ENCODE data around the gene WNT11. TPM values are rescaled to one million over a fixed set of nuclear protein-coding genes. Genes with fewer than 3 reads are reported as not detected.
A peak's percentile ranks its signal among the peaks of the same experiment; 100 is the strongest.

Gene WNT11
- total RNA-seq (2021) (3.2 TPM in 1 of 2 replicates, not detected in the other), Bru-seq, nascent RNA (percentile 15 among the genes with signal in this experiment), BruChase-seq, experiment 1, labeled RNA remaining after a 2-hour chase (percentile 23 among the genes with signal in this experiment), BruChase-seq, experiment 2, labeled RNA remaining after a 6-hour chase (percentile 21 among the genes with signal in this experiment)
- long read RNA-seq, partial matches to known transcripts: 0 of 1 reads
- long read RNA-seq, other reads (novel, unspliced or antisense): 1 of 1 reads

GRCh38 chr11:76206327-76207081, at the start of gene WNT11:
TSS of gene WNT11 (minus strand) at chr11:76206502. CDS start at chr11:76206407, 95 bp downstream.
- DNase-seq: peak; percentile 51 to 75
- H3K36me3 ChIP-seq (ENCODE audit: low read depth): no peaks in the 10 kb centered on the region

GRCh38 chr11:76253416-76253815, 47.1 kb upstream of the WNT11 start:
- POLR2A ChIA-PET (ENCODE audit: unreplicated experiment): no interaction called here
- Histone ChIP-seq H4K20me1 (ENCODE audit: insufficient read depth) (no peaks in the 10 kb centered on the region), H3K9me2 (ENCODE audit: insufficient read depth) (no peaks in the 10 kb centered on the region), H3K27ac (no peak overlapping the region), H3K79me2 (ENCODE audit: low read depth) (no peaks in the 10 kb centered on the region), H3K36me3 (ENCODE audit: low read depth) (no peaks in the 10 kb centered on the region), H2AFZ (no peak overlapping the region), H3K4me2 (no peak overlapping the region), H3K4me1 (replicated peaks; ENCODE audit: insufficient read depth) (no peaks in the 10 kb centered on the region), H3K27me3 (ENCODE audit: insufficient read depth, low read depth) (peaks cover 33% of the 10 kb centered on the region), H3F3A (ENCODE audit: insufficient read depth, low read depth) (no peaks in the 10 kb centered on the region), H3K4me3 (no peak overlapping the region), H3K9me3 (ENCODE audit: insufficient read depth, low read depth) (peaks cover 3% of the 10 kb centered on the region; the same call in 1 of the 2 replicates)
- intact Hi-C loops (cut with micrococcal nuclease; ENCODE audit: unreplicated experiment): no loop called here
- TF ChIP-seq EZH2 (IDR thresholded peaks at IDR 0.05; ENCODE audit: low read depth) (no peak), CTCF (conservative IDR thresholded peaks at IDR 0.05) (no peak)
- no TSS peak for BruUV-seq (replicated peaks)
- CTCF ChIA-PET: no interaction called here
- no peak for DNase-seq

More at GRCh38 chr11:76206327-76207081, at the start of gene WNT11:
- no peak within 1 kb of the TSS for H3K27ac ChIP-seq
- no peaks in the 10 kb centered on the region for H4K20me1 ChIP-seq (ENCODE audit: insufficient read depth)
- CTCF ChIA-PET: interaction anchor here (0.6 to 3.2 kb wide), 5 partner anchors 28 to 306 kb away, joined by 4 to 22 read pairs (median 8); no protein-coding TSS in a partner anchor
- H3K4me1 ChIP-seq (replicated peaks; ENCODE audit: insufficient read depth): peaks cover 24% of the 10 kb centered on the region
- peak within 1 kb of the TSS; percentile 73 for H3K4me3 ChIP-seq
- no peak for TF ChIP-seq EZH2 (IDR thresholded peaks at IDR 0.05; ENCODE audit: low read depth)
- no peak for TF ChIP-seq CTCF (conservative IDR thresholded peaks at IDR 0.05)
- peak within 1 kb of the TSS; percentile 84 for H2AFZ ChIP-seq
- H3K27me3 ChIP-seq (ENCODE audit: insufficient read depth, low read depth): peaks cover 17% of the 10 kb centered on the region
- POLR2A ChIA-PET (ENCODE audit: unreplicated experiment): no interaction called here
- H3K4me2 ChIP-seq: peak within 1 kb of the TSS; percentile 87
- no peaks in the 10 kb centered on the region for H3K9me2 ChIP-seq (ENCODE audit: insufficient read depth)
- no peaks in the 10 kb centered on the region for H3K79me2 ChIP-seq (ENCODE audit: low read depth)
- peaks cover 10% of the 10 kb centered on the region; the same call in 1 of the 2 replicates for H3F3A ChIP-seq (ENCODE audit: insufficient read depth, low read depth)
- BruUV-seq (replicated peaks): no TSS peak
- intact Hi-C loops (cut with micrococcal nuclease; ENCODE audit: unreplicated experiment): loop anchor here (1.0 to 5.0 kb wide), 9 partner anchors 28 to 660 kb away; partner anchors contain the start of gene EMSY
- no peaks in the 10 kb centered on the region for H3K9me3 ChIP-seq (ENCODE audit: insufficient read depth, low read depth)

GRCh38 chr11:76252631-76253070, 46.3 kb upstream of the WNT11 start:
- Histone ChIP-seq H2AFZ (no peak overlapping the region), H3K4me3 (no peak overlapping the region), H3K27ac (no peak overlapping the region), H3K4me1 (replicated peaks; ENCODE audit: insufficient read depth) (no peaks in the 10 kb centered on the region), H3K79me2 (ENCODE audit: low read depth) (no peaks in the 10 kb centered on the region), H3K9me3 (ENCODE audit: insufficient read depth, low read depth) (peaks cover 3% of the 10 kb centered on the region; the same call in 1 of the 2 replicates), H3K4me2 (no peak overlapping the region), H3K27me3 (ENCODE audit: insufficient read depth, low read depth) (peaks cover 33% of the 10 kb centered on the region), H3F3A (ENCODE audit: insufficient read depth, low read depth) (no peaks in the 10 kb centered on the region), H3K36me3 (ENCODE audit: low read depth) (no peaks in the 10 kb centered on the region), H3K9me2 (ENCODE audit: insufficient read depth) (no peaks in the 10 kb centered on the region), H4K20me1 (ENCODE audit: insufficient read depth) (no peaks in the 10 kb centered on the region)
- ChIA-PET CTCF (no interaction called here), POLR2A (ENCODE audit: unreplicated experiment) (no interaction called here)
- DNase-seq: no peak
- no TSS peak for BruUV-seq (replicated peaks)
- intact Hi-C loops (cut with micrococcal nuclease; ENCODE audit: unreplicated experiment): no loop called here
- TF ChIP-seq CTCF (conservative IDR thresholded peaks at IDR 0.05): no peak
- TF ChIP-seq EZH2 (IDR thresholded peaks at IDR 0.05; ENCODE audit: low read depth): no peak

All from PC-9 (cell line).